M059J (cell line): ENCODE results near the gene PCLO. TPM values are rescaled to one million over a fixed set of nuclear protein-coding genes. Genes with fewer than 3 reads are reported as not detected.
A peak's percentile ranks its signal among the peaks of the same experiment; 100 is the strongest.

ENCODE experiments used
- DNase-seq: peaks from one replicate; pipeline ENCODE4 v3.0.0-alpha.2; 2012; ENCODE audit warnings: low read depth
- total RNA-seq: library from RNA; depleted of rRNA; stranded (reverse); fragments of >200 nt; shearing (Covaris generic); gene quantifications from 2 replicates; pipeline ENCODE4 v1.2.3, GENCODE V29; 2014

Gene PCLO
- total RNA-seq, 1 experiment from 2014 or later: 27.1 TPM

- no peak for DNase-seq
These were observed 108.2 kb downstream of the PCLO start for GRCh38 chr7:83054472-83054871.

GRCh38 chr7:83053965-83054364 lies 108.7 kb downstream of the PCLO start:
- no peak for DNase-seq

- no peak for DNase-seq
These were observed 122.2 kb downstream of the PCLO start for GRCh38 chr7:83040484-83040883.

GRCh38 chr7:83038787-83039186 lies 123.9 kb downstream of the PCLO start:
- peak; percentile 71 for DNase-seq

- no peak for DNase-seq
These were observed 125.8 kb downstream of the PCLO start for GRCh38 chr7:83036721-83037380.

GRCh38 chr7:83036130-83036529 lies 126.6 kb downstream of the PCLO start:
- DNase-seq: no peak

- DNase-seq: no peak
These were observed 130.5 kb downstream of the PCLO start for GRCh38 chr7:83032195-83032594.

- peak; percentile 79 for DNase-seq
These were observed 138.6 kb downstream of the PCLO start for GRCh38 chr7:83023817-83024665.

- DNase-seq: no peak
These were observed 141.7 kb downstream of the PCLO start for GRCh38 chr7:83021032-83021431.

GRCh38 chr7:83020161-83020560 lies 142.5 kb downstream of the PCLO start:
- DNase-seq: no peak

GRCh38 chr7:83015916-83016315 lies 146.8 kb downstream of the PCLO start:
- no peak for DNase-seq

- no peak for DNase-seq
These were observed 148.1 kb downstream of the PCLO start for GRCh38 chr7:83014546-83014945.

- DNase-seq: no peak
These were observed 150.7 kb downstream of the PCLO start for GRCh38 chr7:83011954-83012353.

GRCh38 chr7:83005410-83005809 lies 157.3 kb downstream of the PCLO start:
- DNase-seq: peak; percentile 24

GRCh38 chr7:83001362-83002040 lies 161.2 kb downstream of the PCLO start:
- DNase-seq: peak; percentile 74

- no peak for DNase-seq
These were observed 164.2 kb downstream of the PCLO start for GRCh38 chr7:82998436-82998835.

- peak; percentile 9 for DNase-seq
These were observed 177.4 kb downstream of the PCLO start for GRCh38 chr7:82985144-82985802.

- no peak for DNase-seq
These were observed 182.4 kb downstream of the PCLO start for GRCh38 chr7:82980130-82980788.

- DNase-seq: peak; percentile 68
These were observed 186.7 kb downstream of the PCLO start for GRCh38 chr7:82975811-82976468.

- no peak for DNase-seq
These were observed 190.5 kb downstream of the PCLO start for GRCh38 chr7:82972135-82972534.
